K562 (cell line): Measurements from ENCODE around the gene ZNF785. TPM values are rescaled to one million over a fixed set of nuclear protein-coding genes. Genes with fewer than 3 reads are reported as not detected.

Experiments used
- ATAC-seq: fragments of 200-7000 bp; cut with Tn5 transposase; 3 replicates; pipeline ENCODE4 v1.9.1; 2020; ENCODE audit warnings: moderate library complexity
- BruUV-seq: library from RNA; stranded (reverse); fragments of 400-500 nt; replicated peaks from 2 replicates; lab custom pipeline; 2021; lab: Mats Ljungman, UMichigan
- CTCF ChIA-PET: fragments of 300-600 bp; formaldehyde crosslinking; extraction: SDS; loops from one replicate; lab custom pipeline; 2021; ENCODE audit warnings: low intra/inter-chr PET ratio; lab: Yijun Ruan, JAX
- POLR2A ChIA-PET: fragments of 300-600, 350-650 bp; sonication (Branson Sonifier 250); formaldehyde crosslinking; extraction: SDS; loops from one replicate; lab custom pipeline; 2021; ENCODE audit warnings: antibody characterized with exemption, inconsistent platforms; lab: Yijun Ruan, JAX
- DNase-seq, 4 experiments: peaks; one replicate each; pipeline versions ENCODE4 v3.0.0 to v3.0.0-alpha.2; 2011 to 2018; ENCODE audit warnings: low spot score in 3 of 4, mixed read lengths in 3 of 4; ENCODE audit errors: extremely low read depth in 1 of 4
- FAIRE-seq: peaks from 2 replicates; lab custom pipeline; 2011; peaks lifted over from hg19 to GRCh38; lab: Jason Lieb, UNC
- H2AFZ ChIP-seq: 2 replicates; pipeline ENCODE4 v1.6.0; 2011; ENCODE audit warnings: low read depth, low read length, control low read depth, inconsistent platforms
- H3K27ac ChIP-seq: fragments of 200-600 bp; 3 replicates; pipeline ENCODE4 v1.8.0; 2011; ENCODE audit warnings: low read depth, mild to moderate bottlenecking, control low read depth, inconsistent platforms, low read length, moderate library complexity, mixed read lengths; ENCODE audit errors: extremely low read depth
- H3K27me3 ChIP-seq, 2 experiments: fragments of 300-600 bp in 1 of 2; 2 replicates in 1 of 2; 3 replicates in 1 of 2; pipeline versions ENCODE4 v1.6.0 to v1.8.0; 2011; ENCODE audit warnings: inconsistent platforms in 2 of 2, low read length in 2 of 2, mild to moderate bottlenecking in 1 of 2, mixed read lengths in 1 of 2, moderate library complexity in 1 of 2; ENCODE audit not compliant: control insufficient read depth in 2 of 2, insufficient read depth in 2 of 2
- H3K36me3 ChIP-seq: fragments of 300-600 bp; 3 replicates; pipeline ENCODE4 v1.8.0; 2011; ENCODE audit warnings: mild to moderate bottlenecking, low read length, inconsistent platforms; ENCODE audit not compliant: control insufficient read depth, insufficient read depth
- H3K4me1 ChIP-seq, 2 experiments: fragments of 200-600 bp in 1 of 2; replicated peaks in 1 of 2; 2 replicates in 1 of 2; 3 replicates in 1 of 2; pipeline versions ENCODE4 v1.5.1 to v1.8.0; 2011; ENCODE audit warnings: inconsistent platforms in 2 of 2, low read length in 2 of 2, mild to moderate bottlenecking in 1 of 2, mixed read lengths in 1 of 2, moderate library complexity in 1 of 2; ENCODE audit not compliant: control insufficient read depth in 2 of 2, insufficient read depth in 2 of 2
- H3K4me2 ChIP-seq: 2 replicates; pipeline ENCODE4 v1.6.1; 2011; ENCODE audit warnings: low read length, control low read depth, inconsistent platforms, mixed read lengths; ENCODE audit not compliant: insufficient read depth
- H3K4me3 ChIP-seq: fragments of 200-600 bp; sonication (generic), shearing (Covaris generic); 2 replicates; pipeline ENCODE4 v1.5.1; 2016; ENCODE audit warnings: control low read depth, inconsistent platforms
- H3K79me2 ChIP-seq: fragments of 200-600 bp; 3 replicates; pipeline ENCODE4 v1.8.0; 2011; ENCODE audit warnings: low read length, inconsistent platforms; ENCODE audit not compliant: control insufficient read depth, insufficient read depth
- H3K9ac ChIP-seq, 2 experiments: 2 replicates each; pipeline versions ENCODE4 v1.6.0 to v1.6.1; 2011; ENCODE audit warnings: low read depth in 2 of 2, low read length in 2 of 2, control low read depth in 1 of 2, inconsistent platforms in 1 of 2, mild to moderate bottlenecking in 1 of 2, mixed read lengths in 1 of 2; ENCODE audit not compliant: insufficient read depth in 1 of 2
- H3K9me1 ChIP-seq: one replicate; pipeline ENCODE4 v1.6.0; 2011; ENCODE audit warnings: inconsistent platforms, mild to moderate bottlenecking, low read length, moderate library complexity; ENCODE audit not compliant: control insufficient read depth, insufficient read depth
- H3K9me3 ChIP-seq: replicated peaks from 2 replicates; pipeline ENCODE4 v1.5.1; 2011; ENCODE audit warnings: low read depth, low read length, inconsistent platforms; ENCODE audit not compliant: control insufficient read depth, insufficient read depth
- H4K20me1 ChIP-seq: replicated peaks from 2 replicates; pipeline ENCODE4 v1.6.1; 2011; ENCODE audit warnings: low read length, inconsistent platforms, mixed read lengths; ENCODE audit not compliant: control insufficient read depth, insufficient read depth
- BCOR ChIP-seq: fragments of 450-650 bp; IDR thresholded peaks from 2 replicates; pipeline ENCODE4 v1.6.1; 2016
- CBFA2T3 ChIP-seq: fragments of 450-650 bp; IDR thresholded peaks from 2 replicates; pipeline ENCODE4 v1.6.1; 2017
- HES1 ChIP-seq: fragments of 450-650 bp; IDR thresholded peaks from 2 replicates; pipeline ENCODE4 v1.6.1; 2016; ENCODE audit warnings: low read depth, mild to moderate bottlenecking, moderate library complexity
- KDM1A ChIP-seq, 2 experiments: fragments of 450-650 bp; IDR thresholded peaks; 2 replicates each; pipeline ENCODE4 v1.6.1; 2016; ENCODE audit warnings: mild to moderate bottlenecking in 2 of 2
- NELFE ChIP-seq: IDR thresholded peaks from 2 replicates; pipeline ENCODE4 v1.6.1; 2011; ENCODE audit warnings: mild to moderate bottlenecking; ENCODE audit not compliant: insufficient read depth, insufficient read length
- NFIC ChIP-seq: fragments of 450-650 bp; IDR thresholded peaks from 2 replicates; pipeline ENCODE4 v1.6.1; 2017; ENCODE audit warnings: mild to moderate bottlenecking, inconsistent platforms
- POLR2AphosphoS2 ChIP-seq: IDR thresholded peaks from 2 replicates; pipeline ENCODE4 v1.6.1; 2012; ENCODE audit warnings: low read length, improper control_type of control experiment
- RCOR1 ChIP-seq, 2 experiments: IDR thresholded peaks; 2 replicates each; pipeline ENCODE4 v1.6.1; 2012; ENCODE audit warnings: low read depth in 2 of 2, low read length in 2 of 2, borderline replicate concordance in 1 of 2, improper control_type of control experiment in 1 of 2
- SMARCA5 ChIP-seq: fragments of 450-650 bp; IDR thresholded peaks from 2 replicates; pipeline ENCODE4 v1.6.1; 2016
- ZBTB9 ChIP-seq: fragments of 450-650 bp; formaldehyde crosslinking; IDR thresholded peaks from 2 replicates; pipeline ENCODE4 v1.4.0; 2020; ENCODE audit warnings: mild to moderate bottlenecking, moderate library complexity
- ZC3H11A ChIP-seq: IDR thresholded peaks from 2 replicates; pipeline ENCODE4 v1.6.1; 2012; ENCODE audit warnings: low read depth, low read length, improper control_type of control experiment
- ZFP36 ChIP-seq: fragments of 150-350 bp; IDR thresholded peaks from 2 replicates; pipeline ENCODE4 v1.6.1; 2018; ENCODE audit warnings: low read length, low read depth; ENCODE audit not compliant: partially characterized antibody
- ZNF24 ChIP-seq: fragments of 450-650 bp; IDR thresholded peaks from 2 replicates; pipeline ENCODE4 v1.6.1; 2016
- ZNF57 ChIP-seq: fragments of 450-650 bp; formaldehyde crosslinking; IDR thresholded peaks from 2 replicates; pipeline ENCODE4 v1.4.0; 2020; ENCODE audit warnings: mild to moderate bottlenecking, moderate library complexity
- WGBS: fragments of 100-300 bp; shearing (Covaris generic); methylation state at CpG from one replicate; pipeline ENCODE4 v1.1.6; 2016; ENCODE audit warnings: low coverage, mixed read lengths; ENCODE audit not compliant: insufficient coverage; ENCODE audit errors: missing lambda C conversion rate; 5-methylcytosine and 5-hydroxymethylcytosine counted together
- in situ Hi-C: fragments of 300-500 bp; cut with MboI; formaldehyde crosslinking; loops from 4 replicates; pipeline ENCODE4 v1.15.0; 2018; ENCODE audit warnings: inconsistent platforms, mixed read lengths
- intact Hi-C: fragments of 100-400 bp; cut with micrococcal nuclease; formaldehyde crosslinking; loops from 2 replicates; pipeline ENCODE4 v1.14.2; 2022
- polyA plus RNA-seq, 8 experiments: library from polyadenylated mRNA; depleted of rRNA in 4 of 8; stranded (reverse) in 5 of 8; unstranded in 3 of 8; fragments of >200 nt; fragmentation: Nextera tagmentation in 2 of 8; fragmentation: Illumina TruSeq in 1 of 8; extraction: Ambion mirVana in 2 of 8; extraction: Trizol in 1 of 8; gene quantifications; 2 replicates each; pipeline versions ENCODE4 v1.2.1 to v1.2.3, GENCODE V29; 2011 to 2014; ENCODE audit warnings: inconsistent platforms in 1 of 8, missing spikeins in 1 of 8
- total RNA-seq, 7 experiments: library from RNA; depleted of rRNA in 6 of 7; stranded (reverse); fragments of >200 nt in 6 of 7; fragmentation: Illumina TruSeq in 2 of 7; extraction: Trizol in 2 of 7; gene quantifications; 2 replicates each; pipeline versions ENCODE4 v1.2.1 to v1.2.3, GENCODE V29; 2011 to 2021; ENCODE audit warnings: low replicate concordance in 1 of 7

Gene ZNF785
- total and polyA plus RNA-seq, 9 of the 15 experiments (the other 6 are each of a cell fraction or from before 2014, with no cell fraction given), result 0.64 to 11.0 (median 6.4) TPM

GRCh38 chr16:30567160-30567990 lies 18.1 kb downstream of the ZNF785 start:
- Histone ChIP-seq H3K27ac (no peak overlapping the region), H4K20me1 (no peaks in the 10 kb centered on the region), H3K4me2 (no peak overlapping the region), H3K36me3 (no peaks in the 10 kb centered on the region), H3K4me1 (peaks cover 11 to 25% of the 10 kb centered on the region in 2 experiments), H3K4me3 (no peak overlapping the region), H3K9me1 (no peaks in the 10 kb centered on the region), H3K27me3 (no peaks in the 10 kb centered on the region), H2AFZ (no peak overlapping the region), H3K79me2 (peaks cover 8% of the 10 kb centered on the region), H3K9me3 (no peaks in the 10 kb centered on the region), H3K9ac (no peak overlapping the region)
- CTCF ChIA-PET, result no interaction called here
- 0 out of 2 replicates have a peak, but pooled peaks have one; percentile 6 for TF ChIP-seq NFIC
- TF ChIP-seq POLR2AphosphoS2, result no peak
- TF ChIP-seq ZNF24, result peak; percentile 57; the same call in 1 of the 2 replicates
- FAIRE-seq (no peak), DNase-seq (no peak), ATAC-seq (no peak)
- no TSS peak for BruUV-seq
- WGBS, result 58% methylated on average over 14 of the region's 14 CpGs
- in situ Hi-C loops, result no loop called here
- POLR2A ChIA-PET, result interaction anchor here (0.9 to 1.7 kb wide), 5 partner anchors 10 to 137 kb away, joined by 3 to 9 read pairs (median 4); partner anchors contain the start of genes DCTPP1 and ZNF747
- intact Hi-C loops, result no loop called here

- WGBS, result 49% methylated on average over 3 of the region's 4 CpGs
- Histone ChIP-seq H3K36me3 (no peaks in the 10 kb centered on the region), H3K27me3 (no peaks in the 10 kb centered on the region), H3K79me2 (peaks cover 5% of the 10 kb centered on the region; the same call in 1 of the 3 replicates), H3K9ac (peak overlapping the region in 1 of 2 experiments; percentile 61; a peak in 1 of 4 replicates), H3K4me2 (no peak overlapping the region), H3K4me1 (peaks cover 11 to 19% of the 10 kb centered on the region in 2 experiments), H3K9me3 (no peaks in the 10 kb centered on the region), H3K9me1 (no peaks in the 10 kb centered on the region), H3K4me3 (no peak overlapping the region), H2AFZ (no peak overlapping the region), H3K27ac (no peak overlapping the region), H4K20me1 (no peaks in the 10 kb centered on the region)
- FAIRE-seq (no peak), ATAC-seq (no peak), DNase-seq (no peak)
- CTCF ChIA-PET, result no interaction called here
- intact Hi-C loops, result no loop called here
- POLR2A ChIA-PET, result interaction anchor here (0.8 to 1.7 kb wide), 8 partner anchors 9 to 137 kb away, joined by 3 to 9 read pairs (median 4); partner anchors contain the start of genes DCTPP1, ZNF689, ZNF747 and ZNF764
- no TSS peak for BruUV-seq
- in situ Hi-C loops, result no loop called here
- TF ChIP-seq CBFA2T3, result 0 out of 2 replicates have a peak, but pooled peaks have one; percentile 24
- peak; percentile 49 to 58; a peak in 3 of 4 replicates for TF ChIP-seq KDM1A (IDR thresholded peaks at IDR 0.05)
- TF ChIP-seq RCOR1 (IDR thresholded peaks at IDR 0.05; ENCODE audit: borderline replicate concordance in 1 of 2, low read depth in 2 of 2, low read length in 2 of 2), result 0 out of 4 replicates have a peak, but pooled peaks of 1 of the 2 experiments have one; percentile 18
- TF ChIP-seq ZNF57 (CRISPR knock-in tag), result no peak
- peak; percentile 79 for TF ChIP-seq ZFP36
- peak; percentile 84 for TF ChIP-seq BCOR
- no peak for TF ChIP-seq ZC3H11A
- no peak for TF ChIP-seq NELFE
- no peak for TF ChIP-seq HES1
- TF ChIP-seq ZBTB9 (CRISPR knock-in tag), result 0 out of 2 replicates have a peak, but pooled peaks have one; percentile 51
- 0 out of 2 replicates have a peak, but pooled peaks have one; percentile 16 for TF ChIP-seq SMARCA5
These were observed 19.0 kb downstream of the ZNF785 start for GRCh38 chr16:30566531-30566930.
